GM08714 (cell line): ENCODE measurements around the gene MUC22.

Experiments used
- H3K4me3 ChIP-seq: fragments of 200-500 bp; sonication (Bioruptor generic); 2 replicates; pipeline ENCODE4 v1.5.1; 2014; ENCODE audit warnings: mild to moderate bottlenecking, low read length, inconsistent platforms
- ZNF274 ChIP-seq: IDR thresholded peaks from 2 replicates; pipeline ENCODE4 v1.6.1; 2012; ENCODE audit warnings: mild to moderate bottlenecking, low read depth, low read length

The MUC22 gene

GRCh38 chr6:31068669-31069340, 58.5 kb downstream of the MUC22 start:
- H3K4me3 ChIP-seq = no peak overlapping the region

DNA sequence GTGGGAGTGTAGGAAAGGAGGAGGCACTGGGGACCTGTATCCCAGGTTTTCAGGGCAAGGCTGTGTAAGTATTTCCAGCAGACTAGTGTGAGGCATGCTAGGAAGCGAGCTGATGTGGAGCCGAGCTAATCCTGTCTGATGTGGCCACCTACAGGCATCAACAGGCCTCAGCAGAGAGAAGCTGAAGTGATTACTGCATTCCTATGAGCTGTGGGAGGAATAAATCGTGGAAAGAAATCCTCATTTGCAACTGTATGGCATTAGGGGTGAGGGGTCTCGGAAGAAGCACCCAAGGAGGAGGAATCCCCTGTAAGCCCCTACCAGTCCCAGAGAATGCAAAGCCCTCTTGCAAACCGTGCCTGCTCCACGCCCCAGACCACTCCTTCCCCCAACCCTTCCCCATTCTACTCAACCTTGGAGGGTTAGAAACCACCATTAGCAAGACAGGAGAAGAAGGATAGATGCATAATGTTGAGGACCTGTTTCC, 60.5 kb downstream of the MUC22 start:
- TF ChIP-seq ZNF274 = no peak
- no peak overlapping the region for H3K4me3 ChIP-seq

More at GRCh38 chr6:31068669-31069340, 58.5 kb downstream of the MUC22 start:
- no peak for TF ChIP-seq ZNF274

GRCh38 chr6:31074401-31074800, 64.1 kb downstream of the MUC22 start:
- no peak overlapping the region for H3K4me3 ChIP-seq
- no peak for TF ChIP-seq ZNF274

DNA sequence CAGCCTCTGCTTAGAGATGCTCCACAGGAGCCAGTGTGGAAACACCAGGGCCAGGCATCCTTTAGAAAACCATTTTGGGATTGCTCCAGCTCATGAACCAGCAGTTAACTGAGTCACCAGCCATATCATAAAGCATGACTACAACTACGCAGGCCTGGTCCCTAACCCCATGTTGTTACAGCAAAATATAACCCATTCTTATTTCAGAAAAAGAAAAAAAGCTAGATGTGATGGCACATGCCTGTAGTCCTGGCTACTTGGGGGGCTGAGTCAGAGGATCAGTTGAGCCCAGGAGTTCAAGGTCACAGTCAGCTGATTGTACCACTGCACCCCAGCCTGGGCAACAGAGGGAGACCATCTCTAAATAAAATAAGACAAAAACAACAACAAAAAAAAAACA, 65.3 kb downstream of the MUC22 start:
- H3K4me3 ChIP-seq = no peak overlapping the region

DNA sequence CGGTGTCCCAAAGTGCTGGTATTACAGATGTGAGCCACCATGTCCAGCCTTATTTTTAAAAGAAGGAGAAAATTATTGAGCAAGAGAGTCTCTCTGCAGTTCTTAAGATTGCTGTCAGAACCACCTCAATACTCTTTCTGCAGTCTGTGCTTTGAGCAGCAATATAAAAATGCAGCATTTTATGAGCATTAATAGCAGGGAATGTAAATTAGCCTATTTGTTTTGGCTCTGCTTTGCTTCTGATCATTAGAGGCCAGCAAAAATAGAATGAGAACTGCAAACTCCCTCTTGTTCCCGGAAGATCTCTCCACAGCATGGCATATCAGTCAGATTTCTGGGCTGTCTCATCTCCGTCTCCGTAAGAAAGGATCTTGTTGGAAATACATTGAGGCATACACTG, 66.3 kb downstream of the MUC22 start:
- TF ChIP-seq ZNF274 = no peak
- H3K4me3 ChIP-seq = no peak overlapping the region

More for the DNA sequence above, 65.3 kb downstream of the MUC22 start:
- TF ChIP-seq ZNF274 = no peak

GRCh38 chr6:31079656-31080261, 69.5 kb downstream of the MUC22 start:
- no peak for TF ChIP-seq ZNF274
- no peak overlapping the region for H3K4me3 ChIP-seq

- TF ChIP-seq ZNF274 = no peak
- no peak overlapping the region for H3K4me3 ChIP-seq
Measured at GRCh38 chr6:31081872-31082271, 71.6 kb downstream of the MUC22 start.

- TF ChIP-seq ZNF274 = no peak
Measured at GRCh38 chr6:31083742-31084354, 73.6 kb downstream of the MUC22 start.

More at GRCh38 chr6:31083742-31084354, 73.6 kb downstream of the MUC22 start:
- H3K4me3 ChIP-seq = no peak overlapping the region
